IPS-18a (cell line): ENCODE measurements around the gene BPIFA2.
"Not testable (repeated sequence)": the region's sequence is repeated elsewhere in the genome, so short reads cannot be mapped to it uniquely, and the experiment has no call there.

Source experiments
- H3K27ac ChIP-seq: one replicate; pipeline ENCODE4 v1.5.1; 2013; ENCODE audit warnings: low read length
- H3K27me3 ChIP-seq: one replicate; pipeline ENCODE4 v1.6.1; 2013; ENCODE audit warnings: mild to moderate bottlenecking, low read length; ENCODE audit not compliant: control insufficient read depth, insufficient read depth
- H3K36me3 ChIP-seq: one replicate; pipeline ENCODE4 v1.6.1; 2013; ENCODE audit warnings: low read depth, low read length; ENCODE audit not compliant: control insufficient read depth
- H3K4me1 ChIP-seq: one replicate; pipeline ENCODE4 v1.6.1; 2013; ENCODE audit warnings: low read depth, low read length; ENCODE audit not compliant: control insufficient read depth
- H3K4me3 ChIP-seq: one replicate; pipeline ENCODE4 v1.5.1; 2013; ENCODE audit warnings: low read length
- H3K9ac ChIP-seq: one replicate; pipeline ENCODE4 v1.6.1; 2013; ENCODE audit warnings: mild to moderate bottlenecking, low read length, moderate library complexity
- H3K9me3 ChIP-seq: one replicate; pipeline ENCODE4 v1.6.1; 2013; ENCODE audit warnings: low read depth, low read length; ENCODE audit not compliant: control insufficient read depth

The BPIFA2 gene

DNA sequence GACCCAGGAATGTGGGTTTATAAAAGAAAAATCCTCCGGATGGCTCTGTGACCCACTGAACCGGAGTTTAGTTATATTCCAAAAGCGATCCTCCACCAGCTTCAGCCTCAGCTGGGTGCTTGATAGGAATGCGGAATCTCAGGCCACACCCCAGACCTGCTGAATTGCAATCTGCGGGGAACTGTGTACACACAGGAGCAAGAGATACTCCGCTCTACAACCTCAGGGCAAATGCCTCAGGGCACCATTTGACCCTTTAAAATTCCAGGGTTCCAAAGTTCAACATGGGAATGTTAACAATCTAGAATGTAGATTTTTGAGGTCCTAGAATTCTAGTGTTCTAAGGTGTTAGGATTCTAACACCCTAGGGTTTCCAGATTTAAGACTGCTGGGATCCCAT lies 10.8 kb downstream of the BPIFA2 start:
- no peaks in the 10 kb centered on the region for H3K36me3 ChIP-seq
- H3K4me1 ChIP-seq = peaks cover 5% of the 10 kb centered on the region
- H3K9me3 ChIP-seq = no peaks in the 10 kb centered on the region
- H3K27ac ChIP-seq = no peak overlapping the region
- H3K27me3 ChIP-seq = no peaks in the 10 kb centered on the region
- no peak overlapping the region for H3K9ac ChIP-seq
- no peak overlapping the region for H3K4me3 ChIP-seq

DNA sequence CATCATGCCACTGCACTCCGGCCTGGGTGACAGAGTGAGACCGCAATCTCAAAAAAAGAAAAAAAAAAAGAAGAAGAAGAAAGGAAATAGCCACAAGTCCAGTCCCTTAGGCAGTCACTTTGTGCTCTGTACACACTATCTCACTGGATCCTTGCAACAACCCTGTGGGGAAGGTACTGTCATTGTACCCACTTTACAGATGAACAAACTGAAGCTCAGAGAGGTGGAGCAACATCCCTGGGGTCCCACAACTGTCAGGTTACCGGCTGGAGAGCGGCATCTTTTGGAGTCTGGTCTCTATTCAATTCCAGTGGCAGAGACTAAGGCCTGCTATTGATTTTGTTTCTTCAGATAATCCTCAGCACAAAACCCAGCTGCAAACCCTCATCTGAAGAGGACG lies 12.2 kb downstream of the BPIFA2 start:
- Histone ChIP-seq H3K9ac (no peak overlapping the region), H3K27me3 (no peaks in the 10 kb centered on the region), H3K4me1 (peaks cover 5% of the 10 kb centered on the region), H3K27ac (no peak overlapping the region), H3K4me3 (no peak overlapping the region), H3K36me3 (no peaks in the 10 kb centered on the region), H3K9me3 (no peaks in the 10 kb centered on the region)

DNA sequence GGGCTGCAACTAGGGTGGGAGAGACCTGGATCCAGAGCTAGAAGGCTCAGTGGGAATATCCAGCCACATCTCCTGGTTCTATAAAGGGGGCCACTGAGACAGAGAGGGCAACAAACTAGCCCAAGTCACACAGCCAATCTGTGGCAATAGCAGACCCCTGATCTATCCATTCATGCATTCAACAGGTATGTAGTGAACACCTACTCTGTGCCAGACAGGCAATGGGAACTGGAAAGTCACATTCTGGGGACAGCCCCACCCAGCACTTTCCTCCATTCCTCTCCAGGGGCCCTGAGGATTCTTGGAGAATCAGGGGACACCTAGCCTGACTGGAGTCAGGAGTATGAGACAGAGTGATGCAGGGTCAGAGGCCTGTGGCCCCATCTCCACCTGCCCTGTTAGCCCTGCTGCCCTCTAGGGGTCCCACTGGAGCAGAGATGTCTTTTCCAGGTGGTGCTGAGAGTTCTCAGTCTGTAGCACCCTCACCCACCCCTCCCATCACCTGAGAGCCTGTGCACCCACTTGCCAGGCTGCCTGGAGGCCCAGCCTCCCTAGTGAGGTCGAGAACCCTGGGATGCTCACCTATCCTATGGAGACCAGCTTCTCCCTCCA lies 13.6 kb downstream of the BPIFA2 start:
- Histone ChIP-seq H3K36me3 (no peaks in the 10 kb centered on the region), H3K9me3 (no peaks in the 10 kb centered on the region), H3K9ac (no peak overlapping the region), H3K27me3 (no peaks in the 10 kb centered on the region), H3K27ac (no peak overlapping the region), H3K4me1 (peaks cover 5% of the 10 kb centered on the region), H3K4me3 (no peak overlapping the region)

DNA sequence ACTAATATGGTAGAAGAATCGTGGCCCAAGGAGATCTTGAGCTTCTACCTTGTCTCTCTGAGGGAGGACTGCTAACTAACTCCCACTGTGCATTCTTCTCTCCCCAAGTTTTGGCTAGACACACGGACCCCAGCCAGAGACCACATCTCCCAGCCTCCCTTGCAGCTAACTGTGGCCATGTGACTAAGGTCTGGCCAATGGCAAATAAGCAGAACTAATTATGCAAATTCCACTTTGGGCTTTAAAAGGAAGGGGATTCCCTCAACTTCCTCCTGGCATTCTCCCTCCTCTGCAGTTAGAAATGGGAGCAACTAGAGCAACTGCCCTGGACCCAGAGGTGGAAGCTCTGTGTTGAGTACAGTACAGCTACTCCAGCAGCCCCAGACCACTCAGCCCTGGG lies 15.4 kb downstream of the BPIFA2 start:
- Histone ChIP-seq H3K9me3 (no peaks in the 10 kb centered on the region), H3K9ac (no peak overlapping the region)

DNA sequence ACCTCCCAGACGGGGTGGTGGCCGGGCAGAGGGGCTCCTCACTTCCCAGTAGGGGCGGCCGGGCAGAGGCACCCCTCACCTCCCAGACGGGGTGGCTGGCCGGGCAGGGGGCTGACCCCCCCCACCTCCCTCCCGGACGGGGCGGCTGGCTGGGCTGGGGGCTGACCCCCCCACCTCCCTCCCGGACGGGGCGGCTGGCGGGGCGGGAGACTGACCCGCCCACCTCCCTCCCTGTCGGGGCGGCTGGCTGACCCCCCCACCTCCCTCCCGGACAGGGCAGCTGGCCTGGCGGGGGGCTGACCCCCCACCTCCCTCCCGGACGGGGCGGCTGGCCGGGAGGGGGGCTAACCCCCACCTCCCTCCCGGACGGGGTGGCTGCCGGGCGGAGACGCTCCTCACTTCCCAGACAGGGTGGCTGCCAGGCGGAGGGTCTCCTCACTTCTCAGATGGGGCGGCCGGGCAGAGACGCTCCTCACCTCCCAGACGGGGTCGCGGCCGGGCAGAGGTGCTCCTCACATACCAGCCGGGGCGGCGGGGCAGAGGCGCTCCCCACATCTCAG lies 17.2 kb downstream of the BPIFA2 start:
- not testable (repeated sequence) for H3K9ac ChIP-seq, H3K9me3 ChIP-seq, H3K4me3 ChIP-seq, H3K4me1 ChIP-seq, H3K27me3 ChIP-seq, H3K27ac ChIP-seq, H3K36me3 ChIP-seq

More for the DNA sequence above, 15.4 kb downstream of the BPIFA2 start:
- Histone ChIP-seq H3K27me3 (no peaks in the 10 kb centered on the region), H3K27ac (no peak overlapping the region), H3K36me3 (no peaks in the 10 kb centered on the region), H3K4me1 (peaks cover 5% of the 10 kb centered on the region), H3K4me3 (no peak overlapping the region)

DNA sequence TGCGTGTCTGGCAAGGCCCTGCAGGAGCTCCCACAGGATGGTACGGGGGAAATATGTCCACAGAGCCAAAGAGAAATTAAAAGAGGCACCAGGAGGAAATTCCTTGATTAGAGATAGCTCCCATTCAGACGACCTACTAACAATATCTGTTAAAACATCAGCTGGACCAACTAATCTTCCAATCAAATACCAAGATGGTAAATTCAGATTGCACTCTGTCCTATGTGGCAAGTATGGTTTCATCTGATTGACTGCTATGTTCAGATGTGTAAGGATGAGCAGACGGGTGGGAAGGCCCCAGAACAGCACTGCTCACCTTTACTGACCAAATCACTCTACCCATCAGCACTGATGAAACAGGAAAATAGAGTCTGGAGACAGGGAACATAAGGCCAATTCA lies 19.5 kb downstream of the BPIFA2 start:
- Histone ChIP-seq H3K4me3 (no peak overlapping the region), H3K27me3 (no peaks in the 10 kb centered on the region), H3K27ac (no peak overlapping the region), H3K36me3 (no peaks in the 10 kb centered on the region), H3K4me1 (no peaks in the 10 kb centered on the region), H3K9me3 (no peaks in the 10 kb centered on the region), H3K9ac (no peak overlapping the region)

DNA sequence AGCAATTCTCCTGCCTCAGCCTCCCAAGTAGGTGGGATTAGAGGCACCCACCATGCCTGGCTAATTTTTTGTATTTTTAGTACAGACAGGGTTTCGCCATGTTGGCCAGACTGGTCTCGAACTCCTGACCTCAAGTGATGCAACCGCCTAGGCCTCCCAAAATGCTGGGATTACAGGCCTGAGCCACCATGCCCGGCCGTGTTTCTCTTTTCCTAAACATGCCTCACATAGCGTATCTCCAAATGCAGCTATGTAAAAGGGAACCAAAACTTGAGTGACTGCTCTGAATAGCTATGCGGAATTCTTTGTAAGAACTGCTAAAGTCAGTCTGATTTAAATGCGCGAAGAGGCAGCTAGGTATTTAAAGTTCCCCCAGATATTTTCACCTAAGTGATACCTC lies 20.5 kb downstream of the BPIFA2 start:
- H3K4me1 ChIP-seq = no peaks in the 10 kb centered on the region
- H3K9me3 ChIP-seq = no peaks in the 10 kb centered on the region
- no peak overlapping the region for H3K9ac ChIP-seq
- H3K36me3 ChIP-seq = no peaks in the 10 kb centered on the region
- no peak overlapping the region for H3K27ac ChIP-seq
- H3K27me3 ChIP-seq = no peaks in the 10 kb centered on the region
- H3K4me3 ChIP-seq = no peak overlapping the region

DNA sequence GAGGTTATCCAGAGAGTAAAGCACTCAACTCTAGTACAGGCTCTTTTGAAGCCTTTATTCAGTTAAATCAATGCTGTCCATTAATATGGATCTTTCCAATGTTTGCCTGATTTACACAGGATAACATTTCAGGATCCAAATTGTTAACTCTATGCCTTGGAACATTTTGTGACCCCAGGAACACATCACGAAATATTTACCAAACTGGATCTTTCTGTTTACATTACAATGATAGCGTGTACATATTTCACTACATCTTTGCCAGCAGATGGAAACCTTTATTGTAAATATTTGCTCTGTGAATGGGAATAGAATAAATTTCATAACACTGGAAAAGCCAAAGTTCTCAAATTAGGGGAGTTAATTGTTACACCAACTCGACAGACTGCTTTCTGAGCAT lies 23.5 kb downstream of the BPIFA2 start:
- Histone ChIP-seq H3K27me3 (no peaks in the 10 kb centered on the region), H3K9me3 (no peaks in the 10 kb centered on the region), H3K9ac (no peak overlapping the region), H3K36me3 (no peaks in the 10 kb centered on the region), H3K4me1 (no peaks in the 10 kb centered on the region), H3K27ac (no peak overlapping the region), H3K4me3 (no peak overlapping the region)

DNA sequence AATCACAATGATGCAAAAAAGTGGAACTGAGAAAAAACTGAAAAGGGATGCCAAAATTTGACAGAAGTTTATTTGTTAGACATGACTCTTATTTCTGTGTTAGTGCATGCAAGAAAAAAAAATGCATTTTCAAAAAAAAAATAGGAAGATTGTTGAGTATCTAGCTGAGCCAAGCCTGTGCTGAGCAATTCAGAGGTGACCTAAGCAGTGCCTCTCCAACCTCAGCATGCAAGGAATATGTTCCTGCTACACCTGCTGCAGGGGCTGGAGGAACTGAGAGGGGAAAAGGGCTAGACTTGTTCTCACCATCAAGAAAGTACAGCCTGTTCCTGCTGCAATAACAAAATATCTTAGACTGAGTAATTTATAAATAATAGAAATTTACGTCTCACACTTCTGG lies 24.0 kb downstream of the BPIFA2 start:
- Histone ChIP-seq H3K9me3 (no peaks in the 10 kb centered on the region), H3K27ac (no peak overlapping the region), H3K9ac (no peak overlapping the region), H3K4me1 (no peaks in the 10 kb centered on the region), H3K27me3 (no peaks in the 10 kb centered on the region), H3K36me3 (no peaks in the 10 kb centered on the region), H3K4me3 (no peak overlapping the region)

DNA sequence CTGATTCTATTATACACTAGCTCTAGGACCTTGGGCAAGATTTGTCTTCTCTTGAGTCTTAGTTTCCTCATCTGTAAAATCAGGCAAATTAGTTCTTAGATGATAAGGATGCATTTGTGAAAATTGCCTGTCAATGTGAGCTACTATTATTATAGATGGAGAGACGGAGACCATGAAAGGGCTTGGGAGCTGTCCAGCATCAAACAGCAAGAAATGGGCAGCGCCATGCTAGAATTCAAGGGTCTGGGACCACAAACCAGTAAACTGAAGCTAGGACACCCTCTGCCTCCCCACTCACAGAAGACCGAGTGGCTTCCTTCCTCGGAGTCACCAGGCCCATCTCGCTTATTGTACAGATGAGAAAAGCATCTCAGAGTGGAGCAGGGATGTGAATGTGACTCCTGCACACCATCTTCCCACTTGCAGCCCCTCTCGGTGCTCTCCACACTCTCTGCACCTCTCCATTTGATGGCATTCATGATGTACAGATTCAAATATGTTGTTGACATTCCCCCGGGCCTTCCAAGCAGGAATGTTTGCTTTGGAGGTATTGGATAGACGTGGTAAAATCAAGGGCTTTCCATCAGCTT lies 25.0 kb downstream of the BPIFA2 start:
- H3K4me1 ChIP-seq = no peaks in the 10 kb centered on the region
- H3K27ac ChIP-seq = no peak overlapping the region
- H3K4me3 ChIP-seq = no peak overlapping the region
- H3K9ac ChIP-seq = no peak overlapping the region
- H3K27me3 ChIP-seq = no peaks in the 10 kb centered on the region
- no peaks in the 10 kb centered on the region for H3K36me3 ChIP-seq
- no peaks in the 10 kb centered on the region for H3K9me3 ChIP-seq

DNA sequence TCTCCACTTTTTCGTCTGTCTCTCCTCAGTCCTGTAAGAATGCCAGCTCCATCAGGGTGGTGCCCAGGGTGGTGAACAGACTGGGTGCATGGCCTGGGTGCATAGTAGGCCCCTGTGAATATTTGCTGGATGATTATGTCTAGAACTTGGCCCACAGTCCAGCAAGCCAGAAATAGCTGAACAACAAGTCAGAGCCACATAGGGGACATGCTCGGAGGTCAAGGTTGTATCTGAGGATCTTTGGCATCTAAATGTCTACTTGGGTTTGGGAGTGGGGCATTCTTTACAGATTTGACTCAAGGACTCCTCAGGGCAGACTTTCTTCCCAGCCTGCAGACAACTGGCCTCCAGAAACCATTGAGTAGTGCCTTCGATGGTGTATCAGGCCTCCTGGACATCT lies 31.1 kb downstream of the BPIFA2 start:
- Histone ChIP-seq H3K4me3 (no peak overlapping the region), H3K27ac (no peak overlapping the region), H3K36me3 (no peaks in the 10 kb centered on the region), H3K4me1 (no peaks in the 10 kb centered on the region), H3K9me3 (no peaks in the 10 kb centered on the region), H3K27me3 (no peaks in the 10 kb centered on the region), H3K9ac (no peak overlapping the region)

DNA sequence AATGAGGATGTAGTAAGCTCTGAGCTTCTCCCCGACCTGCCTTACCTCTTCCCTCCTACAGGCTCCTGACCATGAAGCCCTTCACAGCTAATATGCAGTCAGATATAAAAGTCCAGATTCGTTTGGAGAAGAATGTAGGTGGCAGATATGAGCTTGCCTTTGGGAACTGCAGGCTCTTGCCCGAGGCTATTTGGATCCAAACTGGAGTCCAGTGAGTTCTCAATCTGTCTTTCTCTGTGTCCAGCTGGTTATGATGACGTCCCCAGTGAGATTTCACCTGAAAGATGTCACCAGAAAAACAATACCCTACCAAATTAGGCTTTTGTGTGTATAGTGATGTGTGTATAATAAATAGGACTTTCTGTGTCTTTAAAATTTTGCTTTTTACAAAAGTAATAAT lies 34.5 kb downstream of the BPIFA2 start:
- Histone ChIP-seq H3K9ac (no peak overlapping the region), H3K4me1 (no peaks in the 10 kb centered on the region), H3K9me3 (no peaks in the 10 kb centered on the region), H3K36me3 (no peaks in the 10 kb centered on the region), H3K27ac (no peak overlapping the region), H3K4me3 (no peak overlapping the region), H3K27me3 (no peaks in the 10 kb centered on the region)
